ENCODE results near the gene TJP3.

The TJP3 gene

DNA sequence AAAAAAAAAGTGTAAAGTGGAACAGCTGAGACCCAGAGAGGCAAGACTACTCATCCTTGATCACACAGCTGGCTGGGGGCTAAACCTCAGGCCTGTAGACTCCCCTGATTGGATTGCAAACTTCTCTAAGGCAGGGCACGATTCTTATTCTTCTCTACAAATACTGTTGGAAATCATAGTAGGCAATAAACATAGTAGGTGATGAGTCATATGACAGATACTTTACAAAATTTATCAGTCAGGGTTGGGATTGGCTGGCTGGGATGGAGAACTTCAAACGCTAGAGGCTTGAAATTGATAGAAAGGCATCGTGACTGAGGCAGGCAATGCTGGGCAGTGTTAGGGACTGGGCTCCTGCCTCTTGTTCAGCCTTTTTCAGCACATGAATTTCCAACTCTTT, 83.9 kb downstream of the TJP3 start:
- H3K4me3 ChIP-seq (ENCODE audit: low read depth in 1 of 5, low read length in 5 of 5), result no peak overlapping the region
- peaks cover 0 to 7% (median 4%) of the 10 kb centered on the region in 5 donors for H3K27me3 ChIP-seq (ENCODE audit: control insufficient read depth in 5 of 5, insufficient read depth in 4 of 5, low read length in 5 of 5)
- H3K9ac ChIP-seq (ENCODE audit: low read length in 5 of 5), result no peak overlapping the region
- no peak overlapping the region for H3K27ac ChIP-seq (ENCODE audit: low read depth, low read length)
- peaks cover 4 to 21% (median 16%) of the 10 kb centered on the region in 5 donors for H3K9me3 ChIP-seq (ENCODE audit: control insufficient read depth in 5 of 5, low read length in 5 of 5)
- no peaks in the 10 kb centered on the region for H3K36me3 ChIP-seq (ENCODE audit: control insufficient read depth in 5 of 5, insufficient read depth in 5 of 5, low read length in 5 of 5)
- no peaks in the 10 kb centered on the region for H3K4me1 ChIP-seq (ENCODE audit: control insufficient read depth in 5 of 5, insufficient read depth in 5 of 5, low read length in 5 of 5)

DNA sequence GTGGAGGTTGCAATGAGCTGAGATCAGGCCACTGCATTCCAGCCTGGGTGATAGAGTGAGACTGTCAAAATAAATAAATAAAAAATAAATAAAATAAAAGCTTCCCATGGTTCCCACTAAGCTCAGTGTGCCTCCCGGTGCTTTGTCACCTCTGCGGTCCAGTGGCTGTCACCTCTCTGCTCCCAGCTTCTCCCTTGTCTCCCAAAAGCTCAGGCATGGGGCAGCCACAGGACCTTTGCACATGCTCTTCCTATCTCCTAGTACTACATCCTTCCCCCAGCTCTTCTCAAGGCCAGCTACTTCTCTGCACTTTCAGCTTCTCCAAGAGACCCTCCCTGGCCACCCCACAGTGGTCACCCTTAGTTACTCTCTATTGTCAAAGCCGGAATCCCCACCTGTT, 85.6 kb downstream of the TJP3 start:
- Histone ChIP-seq H3K27me3 (ENCODE audit: control insufficient read depth in 5 of 5, insufficient read depth in 4 of 5, low read length in 5 of 5) (peaks cover 0 to 7% (median 4%) of the 10 kb centered on the region in 5 donors), H3K27ac (ENCODE audit: low read depth, low read length) (no peak overlapping the region), H3K9ac (ENCODE audit: low read length in 5 of 5) (no peak overlapping the region), H3K9me3 (ENCODE audit: control insufficient read depth in 5 of 5, low read length in 5 of 5) (peaks cover 4 to 21% (median 16%) of the 10 kb centered on the region in 5 donors), H3K4me1 (ENCODE audit: control insufficient read depth in 5 of 5, insufficient read depth in 5 of 5, low read length in 5 of 5) (no peaks in the 10 kb centered on the region), H3K4me3 (ENCODE audit: low read depth in 1 of 5, low read length in 5 of 5) (no peak overlapping the region), H3K36me3 (ENCODE audit: control insufficient read depth in 5 of 5, insufficient read depth in 5 of 5, low read length in 5 of 5) (no peaks in the 10 kb centered on the region)

DNA sequence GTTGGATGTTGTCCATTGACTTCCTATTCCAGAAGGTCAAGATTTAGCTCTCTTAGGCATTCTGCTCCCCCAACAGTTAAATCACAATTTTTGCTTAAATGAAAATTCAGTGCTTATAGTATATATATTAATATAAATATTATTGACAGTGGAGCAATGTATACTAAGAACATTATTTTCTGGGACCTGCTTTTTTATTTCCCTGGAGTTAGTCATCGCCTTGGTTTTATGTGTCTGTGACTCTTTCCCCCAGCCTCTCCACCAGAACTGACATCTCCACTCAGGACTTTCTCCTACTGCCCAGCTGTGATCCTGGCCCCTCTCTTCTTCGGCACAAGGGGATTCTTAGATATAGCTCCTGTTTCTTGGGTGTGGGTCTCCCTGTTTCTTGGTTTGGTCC, 88.2 kb downstream of the TJP3 start:
- H3K27me3 ChIP-seq (ENCODE audit: control insufficient read depth in 5 of 5, insufficient read depth in 4 of 5, low read length in 5 of 5), result peaks cover 0 to 13% (median 13%) of the 10 kb centered on the region in 5 donors
- H3K27ac ChIP-seq (ENCODE audit: low read depth, low read length), result no peak overlapping the region
- H3K36me3 ChIP-seq (ENCODE audit: control insufficient read depth in 5 of 5, insufficient read depth in 5 of 5, low read length in 5 of 5), result no peaks in the 10 kb centered on the region
- H3K4me3 ChIP-seq (ENCODE audit: low read depth in 1 of 5, low read length in 5 of 5), result no peak overlapping the region
- H3K4me1 ChIP-seq (ENCODE audit: control insufficient read depth in 5 of 5, insufficient read depth in 5 of 5, low read length in 5 of 5), result peaks cover 0 to 4% (median 2%) of the 10 kb centered on the region in 5 donors
- H3K9ac ChIP-seq (ENCODE audit: low read length in 5 of 5), result no peak overlapping the region
- H3K9me3 ChIP-seq (ENCODE audit: control insufficient read depth in 5 of 5, low read length in 5 of 5), result peaks cover 0 to 11% (median 9%) of the 10 kb centered on the region in 5 donors

DNA sequence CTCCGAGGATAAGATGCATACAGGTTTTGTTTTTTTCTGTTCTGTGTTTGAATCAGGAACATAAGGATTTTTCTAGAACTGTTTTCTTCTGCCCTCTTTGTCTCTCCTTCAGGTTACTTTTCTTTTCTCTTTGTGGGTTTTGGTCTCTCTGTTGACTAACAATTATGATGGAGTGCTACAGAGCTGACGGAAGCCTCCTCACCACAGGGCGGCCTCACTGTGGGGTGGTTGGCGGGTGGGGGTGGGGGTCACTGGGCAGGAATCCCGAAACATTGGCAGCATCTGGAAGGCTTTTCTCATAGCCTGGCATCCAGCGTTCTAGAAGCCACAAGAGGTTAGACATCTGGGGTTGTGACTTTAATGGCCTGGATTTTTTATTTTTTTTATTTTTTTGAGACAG, 90.0 kb downstream of the TJP3 start:
- peaks cover 0 to 10% (median 7%) of the 10 kb centered on the region in 5 donors for H3K4me1 ChIP-seq (ENCODE audit: control insufficient read depth in 5 of 5, insufficient read depth in 5 of 5, low read length in 5 of 5)
- no peak overlapping the region for H3K4me3 ChIP-seq (ENCODE audit: low read depth in 1 of 5, low read length in 5 of 5)
- H3K9me3 ChIP-seq (ENCODE audit: control insufficient read depth in 5 of 5, low read length in 5 of 5), result peaks cover 0 to 10% (median 9%) of the 10 kb centered on the region in 5 donors
- H3K36me3 ChIP-seq (ENCODE audit: control insufficient read depth in 5 of 5, insufficient read depth in 5 of 5, low read length in 5 of 5), result no peaks in the 10 kb centered on the region
- H3K27me3 ChIP-seq (ENCODE audit: control insufficient read depth in 5 of 5, insufficient read depth in 4 of 5, low read length in 5 of 5), result peaks cover 5 to 27% (median 20%) of the 10 kb centered on the region in 5 donors
- no peak overlapping the region for H3K27ac ChIP-seq (ENCODE audit: low read depth, low read length)
- no peak overlapping the region for H3K9ac ChIP-seq (ENCODE audit: low read length in 5 of 5)
